Mucosa of gallbladder (tissue), 1 donor: Measurements from ENCODE around the gene STARD13. TPM values are rescaled to one million over a fixed set of nuclear protein-coding genes. Genes with fewer than 3 reads are reported as not detected.
"Not testable (repeated sequence)": the region's sequence is repeated elsewhere in the genome, so short reads cannot be mapped to it uniquely, and the experiment has no call there.

Experiments used
- DNase-seq: peaks from one replicate; pipeline ENCODE4 v3.0.0-alpha.2; 2020; ENCODE audit warnings: low spot score
- total RNA-seq: library from RNA; stranded (reverse); gene quantifications from one replicate; pipeline ENCODE4 v1.2.1, GENCODE V29; 2021
- donor health status: DM: no; HTN: no; CAD: no.

The STARD13 gene
- total RNA-seq, 1 donor from 2014 or later = 36.1 TPM

GRCh38 chr13:33252135-33252534 is 33.4 kb downstream of the STARD13 start:
- no peak for DNase-seq

GRCh38 chr13:33251131-33251661 is 34.4 kb downstream of the STARD13 start:
- DNase-seq = peak; percentile 33

GRCh38 chr13:33250609-33251008 is 34.9 kb downstream of the STARD13 start:
- DNase-seq = no peak

GRCh38 chr13:33249894-33250293 is 35.7 kb downstream of the STARD13 start:
- no peak for DNase-seq

- DNase-seq = no peak
Observed at GRCh38 chr13:33249066-33249465, 36.5 kb downstream of the STARD13 start.

GRCh38 chr13:33245505-33246158 is 39.9 kb downstream of the STARD13 start:
- no peak for DNase-seq

GRCh38 chr13:33244907-33245287 is 40.7 kb downstream of the STARD13 start:
- no peak for DNase-seq

- no peak for DNase-seq
Observed at GRCh38 chr13:33244210-33244906, 41.2 kb downstream of the STARD13 start.

- no peak for DNase-seq
Observed at GRCh38 chr13:33242984-33243617, 42.5 kb downstream of the STARD13 start.

- DNase-seq = not testable (repeated sequence)
Observed at GRCh38 chr13:33242372-33242771, 43.2 kb downstream of the STARD13 start.

- no peak for DNase-seq
Observed at GRCh38 chr13:33236021-33236420, 49.5 kb downstream of the STARD13 start.

GRCh38 chr13:33235564-33235963 is 50.0 kb downstream of the STARD13 start:
- no peak for DNase-seq

- DNase-seq = no peak
Observed at GRCh38 chr13:33235078-33235477, 50.5 kb downstream of the STARD13 start.

GRCh38 chr13:33233547-33233946 is 52.0 kb downstream of the STARD13 start:
- no peak for DNase-seq

- DNase-seq = no peak
Observed at GRCh38 chr13:33232883-33233282, 52.7 kb downstream of the STARD13 start.

GRCh38 chr13:33231339-33231738 is 54.2 kb downstream of the STARD13 start:
- DNase-seq = no peak

GRCh38 chr13:33230178-33230881 is 55.2 kb downstream of the STARD13 start:
- no peak for DNase-seq

- DNase-seq = no peak
Observed at GRCh38 chr13:33229446-33230177, 55.9 kb downstream of the STARD13 start.

- DNase-seq = no peak
Observed at GRCh38 chr13:33228648-33229445, 56.7 kb downstream of the STARD13 start.

GRCh38 chr13:33227927-33228647 is 57.5 kb downstream of the STARD13 start:
- no peak for DNase-seq
